OCI-LY7 (cell line): ENCODE results near the gene ARPC5L.

ENCODE experiments used
- CTCF ChIP-seq: fragments of 200-600 bp; sonication (generic); conservative IDR thresholded peaks from 2 replicates; pipeline ENCODE4 v1.5.1; 2014; ENCODE audit warnings: mild to moderate bottlenecking, antibody characterized with exemption, low read length, moderate library complexity, mixed read lengths
- EZH2phosphoT487 ChIP-seq: fragments of 200-600 bp; sonication (generic); IDR thresholded peaks from 2 replicates; pipeline ENCODE4 v1.6.1; 2018; ENCODE audit warnings: low read depth, borderline replicate concordance, mild to moderate bottlenecking, mixed run types, antibody characterized with exemption, low read length, moderate library complexity, mixed read lengths

GRCh38 chr9:124849801-124850200, 12.1 kb upstream of the ARPC5L start:
- TF ChIP-seq CTCF, result no peak
- no peak for TF ChIP-seq EZH2phosphoT487
